GM21529 (cell line): ENCODE data around the gene CPLX1.
"Not testable (repeated sequence)": the region's sequence is repeated elsewhere in the genome, so short reads cannot be mapped to it uniquely, and the experiment has no call there.

ENCODE experiments used
- ATAC-seq: cut with Tn5 transposase; IDR thresholded peaks from one replicate; pipeline ENCODE4 v1.9.1; 2021; ENCODE audit not compliant: unreplicated experiment

The CPLX1 gene

DNA sequence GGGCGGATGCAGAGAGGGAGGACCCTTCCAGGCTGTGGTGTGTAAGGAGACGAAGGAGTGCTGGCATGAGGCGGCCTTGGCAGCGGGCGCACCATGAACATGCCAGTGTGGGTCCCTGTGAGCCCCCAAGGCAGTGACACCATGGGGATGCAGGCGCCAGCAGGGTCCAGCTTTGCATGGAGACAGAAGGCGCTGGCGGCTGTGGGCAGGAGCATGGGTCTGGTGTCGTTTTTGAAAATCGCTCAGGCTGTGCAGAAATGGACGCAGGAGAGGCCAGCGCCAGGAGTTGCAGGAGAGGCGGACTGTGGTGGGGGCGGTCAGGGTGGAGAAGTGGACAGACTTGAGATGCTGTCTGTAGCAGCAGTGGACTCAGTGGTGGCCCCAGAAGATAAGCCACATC lies 64.2 kb downstream of the CPLX1 start:
- ATAC-seq = no peak

DNA sequence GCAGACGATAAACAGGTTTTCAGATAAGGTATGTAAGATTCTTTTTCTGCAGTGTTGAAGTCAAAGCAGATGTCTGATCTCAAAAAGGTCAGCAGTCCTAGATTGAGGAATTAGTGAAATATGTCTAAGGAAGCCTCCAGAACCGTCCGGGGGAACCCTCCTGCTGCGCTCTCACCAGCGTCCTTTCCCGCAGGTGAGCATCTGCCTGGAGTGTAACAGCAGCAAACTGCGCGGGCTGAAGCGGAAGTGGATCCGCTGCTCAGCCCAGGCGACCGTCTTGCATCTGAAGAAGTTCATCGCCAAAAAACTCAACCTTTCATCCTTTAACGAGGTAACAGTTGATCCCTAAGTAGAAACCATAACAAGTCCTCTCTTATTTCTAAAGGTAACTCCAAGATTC lies 64.8 kb downstream of the CPLX1 start:
- ATAC-seq = no peak

DNA sequence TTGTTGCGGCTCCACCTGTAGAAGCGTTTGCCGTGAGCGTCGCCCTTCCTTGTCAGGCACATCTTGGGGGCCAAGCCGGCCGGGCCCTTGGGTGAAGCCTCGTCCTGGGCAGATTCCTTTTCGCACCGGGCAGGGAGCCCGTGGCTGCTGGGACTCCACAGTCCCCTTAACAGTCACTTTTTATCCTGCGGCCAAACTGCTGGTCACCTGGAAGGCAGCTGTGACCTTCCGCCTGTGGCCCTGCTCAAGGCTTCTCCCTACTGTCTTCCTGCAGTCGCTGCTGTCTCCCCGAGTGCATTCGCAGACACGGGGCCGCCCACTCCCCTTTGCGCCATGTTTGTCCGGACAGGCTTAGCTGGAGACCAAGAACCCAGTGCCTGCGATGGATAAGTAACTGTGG lies 65.3 kb downstream of the CPLX1 start:
- ATAC-seq = no peak

DNA sequence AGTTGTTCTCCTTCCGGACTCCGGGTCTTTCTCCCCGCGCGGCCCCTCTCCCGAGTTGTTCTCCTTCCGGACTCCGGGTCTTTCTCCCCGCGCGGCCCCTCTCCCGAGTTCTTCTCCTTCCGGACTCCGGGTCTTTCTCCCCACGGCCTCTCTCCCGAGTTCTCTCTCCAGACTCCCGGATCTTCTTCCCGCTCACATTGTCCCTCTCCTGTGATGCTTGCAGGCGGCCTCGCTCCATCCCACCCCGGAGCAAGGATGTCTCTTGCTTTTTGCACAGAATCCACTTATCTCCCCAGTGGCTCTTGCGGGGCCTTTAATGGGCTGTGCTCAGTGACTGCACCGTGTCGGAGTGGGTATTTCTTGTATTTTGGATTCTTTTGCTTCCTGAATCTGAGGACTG lies 66.1 kb downstream of the CPLX1 start:
- ATAC-seq = not testable (repeated sequence)

DNA sequence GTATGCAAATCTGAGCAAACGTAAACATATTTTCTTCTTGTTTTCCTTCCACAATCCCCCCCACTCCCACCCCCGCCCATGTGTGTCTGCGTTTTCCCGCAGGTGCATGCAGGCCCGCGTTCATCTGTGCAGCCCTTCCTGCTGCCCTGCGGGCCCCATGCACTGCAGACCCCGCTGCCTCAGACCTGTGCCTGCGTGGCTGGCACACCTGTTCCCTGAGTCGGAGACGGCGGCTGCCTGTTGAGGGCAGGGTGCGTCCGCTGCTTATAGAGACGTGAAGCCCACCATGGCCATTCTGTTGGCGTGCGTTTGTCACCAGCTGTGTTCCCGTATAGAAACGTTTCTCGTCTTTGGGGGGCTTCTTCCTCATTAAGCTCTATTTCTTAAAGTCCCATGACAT lies 68.8 kb downstream of the CPLX1 start:
- ATAC-seq = no peak

DNA sequence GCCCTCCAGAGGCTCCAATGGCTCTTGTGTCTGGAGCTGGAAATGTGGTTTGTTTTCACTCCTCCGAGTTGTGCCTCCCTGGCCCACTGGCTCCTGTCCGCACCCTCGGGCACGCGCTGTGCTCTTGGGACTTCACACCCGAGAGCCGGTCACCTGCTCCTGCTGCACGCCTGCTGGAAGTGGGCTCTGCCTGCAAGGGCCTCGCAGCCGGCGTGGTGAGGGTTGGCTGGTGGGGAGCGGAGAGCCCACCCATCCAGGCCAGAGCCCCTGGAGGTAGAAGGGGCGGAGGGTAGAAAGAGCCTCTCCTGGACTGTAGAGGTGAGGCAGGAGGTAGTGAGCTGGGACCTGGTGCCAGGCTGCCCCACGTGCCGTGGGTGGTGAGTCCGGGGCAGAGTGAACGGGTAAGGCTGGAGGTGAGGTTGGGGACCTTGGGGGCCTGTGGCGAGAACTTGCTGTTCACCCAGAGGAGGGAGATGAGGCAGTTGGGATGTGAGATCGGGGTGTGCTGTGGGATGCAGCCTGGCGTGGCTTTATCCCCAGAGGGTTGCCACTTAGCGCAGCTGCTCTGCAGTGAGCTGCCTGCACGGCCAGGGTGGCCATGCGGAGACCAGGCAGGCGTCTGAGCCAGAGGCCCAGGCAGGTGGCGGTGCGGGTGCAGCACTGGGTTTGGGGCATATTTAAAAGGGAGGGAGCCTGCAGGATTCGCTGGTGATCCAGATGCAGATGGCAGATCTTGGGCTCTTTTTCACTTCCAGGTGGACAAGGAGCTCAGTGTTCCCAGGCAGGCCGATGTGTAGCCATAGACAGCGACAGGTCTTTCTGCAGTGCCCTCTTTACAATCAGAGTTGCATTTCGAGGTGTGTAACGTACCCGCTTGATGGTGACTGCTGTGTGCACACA lies 71.5 kb downstream of the CPLX1 start:
- no peak for ATAC-seq

DNA sequence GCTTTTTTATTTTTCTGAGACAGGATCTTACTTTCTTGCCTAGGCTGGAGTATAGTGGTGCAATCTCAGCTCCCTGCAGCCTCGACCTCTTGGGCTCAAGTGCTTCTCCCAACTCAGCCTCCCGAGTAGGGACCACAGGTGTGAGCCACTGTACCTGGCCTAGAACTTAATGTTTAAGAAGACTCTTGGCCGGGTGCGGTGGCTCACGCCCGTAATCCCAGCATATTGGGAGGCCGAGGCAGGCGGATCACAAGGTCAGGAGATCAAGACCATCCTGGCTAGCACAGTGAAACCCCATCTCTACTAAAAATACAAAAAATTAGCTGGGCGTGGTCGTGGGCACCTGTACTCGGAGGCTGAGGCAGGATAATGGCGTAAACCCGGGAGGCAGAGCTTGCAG lies 72.7 kb downstream of the CPLX1 start:
- ATAC-seq = not testable (repeated sequence)

DNA sequence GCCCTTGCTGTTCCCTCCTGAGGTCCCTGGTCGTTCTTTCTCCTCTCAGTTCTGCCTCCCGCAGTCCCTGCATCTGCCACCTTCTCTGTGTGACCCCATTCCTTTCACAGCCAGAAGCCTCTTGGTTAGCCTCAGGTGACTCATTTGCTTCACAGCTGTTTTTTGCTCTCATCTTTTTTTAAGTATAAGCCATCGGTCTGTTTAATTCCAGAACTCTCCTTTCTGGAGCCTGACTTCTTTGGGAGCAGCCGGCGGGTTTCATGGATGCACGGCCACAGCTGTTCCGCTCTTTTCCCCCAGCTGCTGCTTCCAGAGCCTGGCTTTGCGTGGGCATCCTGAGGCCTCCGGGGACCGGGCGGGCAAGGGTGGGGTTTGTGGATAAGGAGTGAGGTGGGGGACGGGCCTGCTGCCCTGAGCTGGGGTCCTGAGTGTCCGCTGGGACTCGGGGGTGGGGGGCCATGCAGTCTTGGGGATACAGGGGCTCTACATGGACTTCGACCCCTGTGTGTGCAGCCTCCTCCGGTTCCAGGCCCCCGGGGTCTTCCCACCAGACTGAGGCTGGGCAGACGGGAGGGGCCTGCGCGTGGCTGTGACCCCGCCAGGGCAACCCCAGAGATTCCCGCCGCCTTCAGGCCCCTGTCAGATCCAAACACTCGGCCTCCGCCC lies 73.6 kb downstream of the CPLX1 start:
- ATAC-seq = no peak

DNA sequence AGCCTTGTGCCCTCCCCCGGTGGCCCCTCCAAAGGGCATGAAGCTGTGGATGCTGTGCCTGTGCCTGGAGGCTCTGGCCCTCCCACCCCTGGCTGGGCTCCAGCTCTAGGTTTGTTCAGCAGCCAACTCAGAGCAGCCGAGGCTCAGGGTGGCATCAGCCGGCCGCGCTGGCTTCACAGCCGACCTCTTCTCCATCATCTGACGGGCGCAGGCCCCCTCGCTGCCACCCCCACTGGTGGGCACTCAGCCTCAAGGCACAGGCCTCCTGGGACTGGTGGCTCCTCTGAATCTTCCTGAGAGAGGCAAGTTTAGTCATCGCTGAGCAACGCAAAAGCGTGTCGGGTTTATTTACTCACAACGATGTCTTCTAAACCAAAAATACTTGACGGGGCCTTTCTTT lies 74.3 kb downstream of the CPLX1 start:
- ATAC-seq = no peak

DNA sequence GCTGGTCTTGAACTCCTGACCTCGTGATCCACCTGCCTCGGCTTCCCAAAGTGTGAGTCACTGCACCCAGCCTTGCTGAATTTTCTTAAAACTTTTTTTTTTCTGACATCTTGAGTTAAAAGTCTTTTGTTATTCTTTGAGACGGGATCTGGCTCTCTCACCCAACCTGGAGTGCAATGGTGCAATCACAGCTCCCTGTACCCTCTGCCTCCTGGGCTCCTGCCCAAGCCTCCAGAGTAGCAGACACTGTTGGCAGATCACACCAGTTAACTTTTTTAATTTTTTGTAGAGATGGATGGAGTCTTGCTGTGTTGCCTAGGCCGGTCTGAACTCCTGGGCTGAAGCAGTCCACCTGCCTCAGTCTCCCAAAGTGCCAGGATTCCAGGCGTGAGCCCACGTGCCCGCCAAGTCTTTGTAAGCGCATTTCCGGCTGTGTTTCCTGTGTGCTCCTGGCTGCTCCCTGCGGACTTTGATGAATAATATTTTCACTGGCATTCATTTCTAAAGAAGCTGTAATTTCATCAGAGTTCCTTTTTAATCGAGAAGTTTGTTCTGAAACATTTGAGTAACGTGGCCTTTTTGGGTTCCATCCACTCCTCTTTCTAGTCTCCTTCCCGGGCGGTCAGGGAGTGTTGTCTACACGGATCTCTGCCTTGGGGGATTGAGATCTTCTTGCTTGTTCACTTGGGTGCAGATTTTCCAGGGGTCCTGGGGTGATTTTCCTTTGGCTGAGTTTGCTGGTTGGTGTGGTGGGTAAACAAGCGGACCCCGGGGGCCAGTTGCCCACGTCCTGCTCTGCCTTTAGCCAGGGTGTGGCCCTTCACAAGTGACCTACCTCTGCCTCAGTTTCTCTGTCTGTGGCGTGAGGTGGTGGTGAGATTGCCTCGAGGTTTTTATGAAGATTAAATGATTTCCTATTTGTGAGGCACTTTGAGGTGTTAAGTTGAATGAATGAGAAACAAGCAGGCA lies 75.9 kb downstream of the CPLX1 start:
- ATAC-seq = no peak

DNA sequence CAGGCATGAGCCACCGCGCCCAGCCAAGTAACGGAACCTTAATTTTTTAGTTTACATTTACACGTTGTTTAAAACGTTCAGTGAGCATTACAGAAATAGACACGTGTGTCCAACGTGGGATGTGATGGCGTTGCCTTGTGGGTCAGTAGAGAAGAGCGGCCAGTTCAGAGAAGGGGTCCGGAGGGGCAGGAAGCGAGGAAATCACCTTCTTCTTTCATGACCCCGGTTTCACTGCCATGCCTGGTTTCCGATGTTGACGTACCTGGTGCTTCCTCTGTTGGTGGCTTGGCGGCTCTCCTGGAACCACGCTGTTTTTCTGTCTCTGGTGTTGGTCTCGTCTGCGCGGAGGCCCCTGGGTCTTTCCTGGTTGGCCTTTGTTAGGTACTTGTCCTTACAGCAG lies 77.5 kb downstream of the CPLX1 start:
- ATAC-seq = no peak

DNA sequence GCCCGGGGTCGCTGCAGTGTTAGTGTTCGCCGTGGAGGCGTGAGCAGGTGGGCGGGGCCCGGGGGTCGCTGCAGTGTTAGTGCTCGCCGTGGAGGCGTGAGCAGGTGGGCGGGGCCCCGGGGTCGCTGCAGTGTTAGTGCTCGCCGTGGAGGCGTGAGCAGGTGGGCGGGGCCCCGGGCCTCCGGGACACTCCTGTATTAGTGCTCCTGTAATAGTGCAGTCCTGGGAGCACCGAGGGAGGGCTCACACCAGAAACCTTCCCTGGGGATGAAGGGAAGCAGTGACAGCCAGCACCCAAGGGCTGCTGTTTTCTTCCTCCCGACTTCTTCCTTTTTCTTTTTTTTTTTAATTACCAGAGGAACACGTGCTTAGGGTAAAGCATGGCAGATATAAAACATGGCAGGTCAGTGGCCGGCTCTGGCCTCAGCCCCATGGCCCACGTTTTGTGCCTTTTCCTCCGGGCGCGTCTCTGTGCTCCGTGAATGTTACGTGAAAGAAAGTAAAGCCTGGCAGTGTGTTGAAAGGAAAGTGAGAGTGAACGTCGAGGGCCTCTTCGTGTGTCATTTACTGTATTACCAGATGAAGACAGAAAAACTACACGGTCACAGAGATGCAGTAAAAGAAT lies 78.3 kb downstream of the CPLX1 start:
- no peak for ATAC-seq

DNA sequence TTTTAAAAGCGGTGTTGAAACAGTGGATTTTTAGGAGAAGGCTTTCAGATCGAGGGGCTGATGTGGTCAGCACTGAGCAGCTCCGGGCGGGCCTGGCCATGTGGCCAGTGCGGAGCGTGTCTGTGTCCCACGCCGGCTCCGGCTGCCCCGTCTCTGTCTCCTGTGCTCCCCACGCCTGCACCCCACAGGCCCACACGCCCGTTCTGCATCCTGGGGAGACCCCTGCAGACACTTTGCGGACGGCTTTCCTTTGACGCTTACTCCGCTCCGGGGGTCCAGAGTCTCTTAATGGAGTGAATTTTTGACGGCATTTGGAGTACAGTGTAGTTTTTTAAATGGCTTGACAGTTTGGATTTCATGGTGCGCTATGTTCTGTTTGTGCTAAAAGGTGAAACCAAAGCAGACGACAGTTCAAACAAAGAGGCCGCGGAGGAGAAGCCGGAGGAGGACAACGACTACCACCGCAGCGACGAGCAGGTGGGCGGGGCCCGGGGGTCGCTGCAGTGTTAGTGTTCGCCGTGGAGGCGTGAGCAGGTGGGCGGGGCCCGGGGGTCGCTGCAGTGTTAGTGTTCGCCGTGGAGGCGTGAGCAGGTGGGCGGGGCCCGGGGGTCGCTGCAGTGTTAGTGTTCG lies 81.6 kb downstream of the CPLX1 start:
- no peak for ATAC-seq

DNA sequence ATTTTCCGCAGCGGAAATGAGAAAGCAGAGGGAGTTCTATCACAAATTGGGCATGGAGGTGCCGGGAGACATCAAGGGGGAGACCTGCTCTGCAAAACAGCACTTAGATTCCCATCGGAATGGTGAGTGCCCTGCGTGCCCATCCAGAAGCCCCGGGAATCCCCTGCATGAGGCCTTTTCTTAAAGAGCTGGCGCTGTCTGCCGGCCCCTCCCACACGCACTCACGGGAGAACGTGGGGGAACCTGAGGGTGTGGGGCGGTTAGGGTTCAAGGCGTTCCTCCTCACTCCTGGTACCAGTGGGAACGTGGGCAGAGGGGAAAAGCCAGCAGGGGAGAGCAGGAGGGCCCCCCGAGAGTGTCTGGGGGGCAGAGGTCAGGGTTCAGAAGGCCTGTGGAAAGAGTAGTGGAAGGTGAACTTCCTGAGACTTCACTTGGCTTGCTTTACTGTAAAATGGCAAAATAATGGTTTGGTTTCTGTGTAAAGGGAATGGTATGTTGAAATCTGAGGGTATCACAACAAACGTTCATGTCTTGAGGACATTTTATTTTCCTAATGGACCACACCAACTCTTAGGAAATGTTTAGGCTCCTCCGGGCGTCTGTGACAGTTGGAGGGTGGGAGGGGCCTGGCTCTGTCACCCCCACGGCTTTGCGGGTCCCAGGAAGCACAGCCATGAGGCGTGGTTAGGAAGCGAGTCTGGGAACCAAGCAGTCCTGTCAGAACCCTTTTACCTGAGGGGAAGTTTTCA lies 82.3 kb downstream of the CPLX1 start:
- ATAC-seq = no peak

DNA sequence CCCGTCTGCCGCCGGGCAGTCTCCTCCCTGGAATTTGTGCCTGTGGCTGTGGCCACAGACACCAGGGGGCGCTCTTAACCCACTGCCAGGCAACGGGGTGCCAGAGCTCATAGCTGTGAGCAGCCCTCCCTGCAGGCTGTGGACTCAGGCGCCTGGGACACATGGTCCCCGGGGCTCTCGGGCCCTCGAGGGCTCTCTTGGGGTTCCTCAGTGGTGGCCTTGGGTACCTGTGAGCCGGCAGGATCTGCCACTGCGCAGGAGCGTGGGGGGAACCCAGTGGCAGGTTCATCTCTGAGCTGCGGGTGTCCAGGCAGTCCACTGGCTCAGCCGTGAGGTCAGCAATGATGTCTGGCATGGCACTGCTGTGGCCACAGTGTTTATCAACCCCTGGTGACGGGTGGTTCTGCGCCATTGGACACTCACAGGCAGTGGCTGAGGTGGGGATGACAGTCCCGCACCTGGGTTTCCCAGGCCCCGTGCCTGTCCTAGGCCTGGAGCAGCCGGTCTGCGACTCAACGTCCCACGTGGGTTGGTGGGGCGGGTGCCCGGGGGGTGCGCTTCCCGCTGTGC lies 83.1 kb downstream of the CPLX1 start:
- no peak for ATAC-seq

DNA sequence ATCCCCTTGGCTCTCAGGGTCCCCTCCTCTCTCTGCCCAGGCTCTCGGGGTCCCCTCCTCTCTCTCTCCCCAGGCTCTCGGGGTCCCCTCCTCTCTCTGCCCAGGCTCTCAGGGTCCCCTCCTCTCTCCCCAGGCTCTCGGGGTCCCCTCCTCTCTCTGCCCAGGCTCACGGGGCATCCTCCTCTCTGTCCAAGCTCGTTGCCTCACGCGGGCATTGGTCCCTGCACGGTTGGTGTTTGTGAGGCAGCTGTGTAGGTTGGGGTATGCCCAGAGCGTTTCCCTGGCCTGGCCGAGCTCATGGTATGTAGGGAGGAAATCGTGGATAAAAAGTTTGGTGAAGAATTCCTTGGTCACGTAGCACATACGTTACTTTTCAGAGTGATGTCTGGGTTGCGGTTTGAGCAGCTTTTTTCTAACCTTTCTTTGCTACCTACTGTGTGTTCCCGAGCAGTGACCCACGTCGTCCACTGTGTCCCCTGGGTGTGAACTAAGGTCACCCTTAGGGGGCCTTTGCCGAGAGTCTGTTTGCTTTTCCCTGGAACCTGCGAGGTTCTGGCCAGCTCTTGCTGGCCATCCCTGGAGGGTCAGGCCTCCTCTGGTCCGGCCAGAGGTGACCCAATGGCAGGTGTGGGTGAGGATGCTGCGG lies 83.7 kb downstream of the CPLX1 start:
- no peak for ATAC-seq

DNA sequence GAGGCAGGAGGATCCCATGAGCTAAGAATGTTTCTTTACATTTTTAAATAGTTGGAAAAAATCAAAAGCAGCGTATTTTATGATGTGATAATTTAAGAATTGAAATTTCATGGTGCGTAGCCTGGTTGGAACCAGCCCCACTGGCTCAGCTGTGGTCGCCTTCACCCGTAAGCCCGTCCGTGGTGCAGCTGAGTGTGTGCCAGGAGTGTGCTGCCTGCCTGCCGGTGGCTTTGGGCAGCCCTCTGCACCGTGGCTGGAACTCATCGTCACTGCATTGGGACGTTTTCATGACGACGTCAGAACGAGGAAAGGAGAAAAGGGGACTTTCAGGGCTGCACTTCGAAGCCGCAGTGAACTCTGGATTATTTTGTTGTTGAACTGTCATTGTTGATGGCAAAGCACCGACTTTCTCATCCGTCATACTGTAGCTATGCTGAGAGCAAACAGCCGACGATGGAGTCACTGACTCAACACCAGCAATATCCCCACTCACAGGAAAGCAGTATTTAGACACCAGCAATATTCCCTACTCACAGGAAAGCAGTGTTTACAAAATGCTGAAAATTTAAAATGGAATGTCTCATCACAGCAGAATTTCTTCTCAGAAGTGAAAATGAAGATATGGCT lies 85.2 kb downstream of the CPLX1 start:
- ATAC-seq = no peak

DNA sequence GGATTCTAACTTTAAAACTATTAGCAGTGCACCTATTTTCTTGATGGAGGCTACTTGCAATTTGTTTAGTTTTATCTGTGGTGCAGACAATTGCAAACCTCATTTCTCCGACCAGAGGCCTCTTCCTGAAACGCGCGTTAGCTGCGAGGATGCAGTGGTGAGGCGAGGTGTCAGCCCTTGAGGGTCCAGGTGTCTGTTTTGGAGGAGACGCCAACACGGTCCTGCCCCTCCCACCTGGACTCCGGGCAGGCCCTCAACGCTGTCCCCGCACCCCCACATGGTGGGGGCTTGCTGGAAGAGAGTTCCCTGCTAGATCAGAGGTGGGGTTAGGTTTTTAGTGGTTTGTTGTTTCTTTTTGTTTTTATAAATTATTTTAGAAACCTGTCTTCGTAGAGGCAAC lies 85.9 kb downstream of the CPLX1 start:
- ATAC-seq = no peak
